Upper lobe of left lung (tissue), 4 donors: ENCODE data around the gene SAPCD2.

Experiments used
- CTCF ChIP-seq, 6 experiments: fragments of 450-650 bp in 4 of 6; fragments of 200-600 bp in 2 of 6; sonication (generic) in 2 of 6; IDR thresholded peaks; one replicate each; pipeline ENCODE4 v1.5.1; 2016 to 2019; ENCODE audit warnings: antibody characterized with exemption in 6 of 6
- EP300 ChIP-seq, 4 donors: sonication (generic); formaldehyde crosslinking; IDR thresholded peaks; one replicate each; pipeline ENCODE4 v1.5.1; 2017; ENCODE audit warnings: antibody characterized with exemption in 4 of 4, control low read depth in 2 of 4
- POLR2A ChIP-seq, 4 donors: fragments of 450-650 bp; IDR thresholded peaks; one replicate each; pipeline ENCODE4 v1.5.1; 2016 to 2017; ENCODE audit warnings: antibody characterized with exemption in 4 of 4, mild to moderate bottlenecking in 2 of 4
- POLR2AphosphoS5 ChIP-seq, 2 donors: sonication (generic); formaldehyde crosslinking; IDR thresholded peaks; one replicate each; pipeline ENCODE4 v1.5.1; 2017; ENCODE audit warnings: antibody characterized with exemption in 2 of 2

- TF ChIP-seq POLR2A (IDR thresholded peaks at IDR 0.05) (no peak), CTCF (IDR thresholded peaks at IDR 0.05) (no peak), POLR2AphosphoS5 (IDR thresholded peaks at IDR 0.05) (no peak), EP300 (IDR thresholded peaks at IDR 0.05) (no peak)
Observed at GRCh38 chr9:137109250-137110146, 39.1 kb upstream of the SAPCD2 start.
